Measurements from ENCODE around the gene C22orf31.

Gene C22orf31

GRCh38 chr22:29080106-29080975 is 18.7 kb upstream of the C22orf31 start:
- no peak for DNase-seq

- peak; percentile 21 for DNase-seq
Measured at GRCh38 chr22:29079218-29079901, 17.7 kb upstream of the C22orf31 start.

- no peak for DNase-seq
Measured at GRCh38 chr22:29078869-29079207, 17.2 kb upstream of the C22orf31 start.

GRCh38 chr22:29078036-29078868 is 16.6 kb upstream of the C22orf31 start:
- peak; percentile 10 for DNase-seq

- DNase-seq, result no peak
Measured at GRCh38 chr22:29074276-29074772, 12.7 kb upstream of the C22orf31 start.

- DNase-seq, result no peak
Measured at GRCh38 chr22:29073618-29074275, 12.1 kb upstream of the C22orf31 start.

- no peak for DNase-seq
Measured at GRCh38 chr22:29072979-29073617, 11.5 kb upstream of the C22orf31 start, which contains the start of gene KREMEN1. Gene KREMEN1 (plus strand): TSS chr22:29073035. CDS start chr22:29073131, 96 bp downstream.

GRCh38 chr22:29072193-29072978 is 10.8 kb upstream of the C22orf31 start:
- peak; percentile 54 for DNase-seq

GRCh38 chr22:29071261-29072045 is 9.8 kb upstream of the C22orf31 start:
- DNase-seq, result no peak

GRCh38 chr22:29070490-29070889 is 8.9 kb upstream of the C22orf31 start:
- DNase-seq, result no peak

- no peak for DNase-seq
Measured at GRCh38 chr22:29069463-29069862, 7.8 kb upstream of the C22orf31 start.

- DNase-seq, result no peak
Measured at GRCh38 chr22:29065468-29066190, 4.0 kb upstream of the C22orf31 start.

- no peak for DNase-seq
Measured at GRCh38 chr22:29062286-29062821, 723 bp upstream of the C22orf31 start.

GRCh38 chr22:29060931-29061330 is 700 bp downstream of the C22orf31 start:
- DNase-seq, result no peak

GRCh38 chr22:29060251-29060869 is 1.3 kb downstream of the C22orf31 start:
- DNase-seq, result no peak

- no peak for DNase-seq
Measured at GRCh38 chr22:29056472-29056871, 5.2 kb downstream of the C22orf31 start.

GRCh38 chr22:29055192-29055830 is 6.3 kb downstream of the C22orf31 start:
- no peak for DNase-seq

- DNase-seq, result no peak
Measured at GRCh38 chr22:29054251-29054767, 7.3 kb downstream of the C22orf31 start.
